Osteocyte (in vitro differentiated cells): ENCODE measurements around the gene GIMAP5. TPM values are rescaled to one million over a fixed set of nuclear protein-coding genes. Genes with fewer than 3 reads are reported as not detected.

Source experiments
- DNase-seq: peaks from one replicate; pipeline ENCODE4 v3.0.0; 2021; ENCODE audit warnings: mixed read lengths; ENCODE audit not compliant: unreplicated experiment; ENCODE audit errors: extremely low spot score
- H3K27ac Mint-ChIP-seq: one replicate; pipeline ENCODE4 v1.8.0; 2021; ENCODE audit warnings: mild to moderate bottlenecking, mixed read lengths; ENCODE audit not compliant: unreplicated experiment
- H3K27me3 Mint-ChIP-seq: one replicate; pipeline ENCODE4 v1.8.0; 2021; ENCODE audit warnings: mixed read lengths; ENCODE audit not compliant: unreplicated experiment
- H3K36me3 Mint-ChIP-seq: one replicate; pipeline ENCODE4 v1.8.0; 2021; ENCODE audit warnings: mixed read lengths; ENCODE audit not compliant: unreplicated experiment
- H3K4me1 Mint-ChIP-seq: one replicate; pipeline ENCODE4 v1.8.0; 2021; ENCODE audit warnings: mixed read lengths; ENCODE audit not compliant: unreplicated experiment
- H3K4me3 Mint-ChIP-seq: one replicate; pipeline ENCODE4 v1.8.0; 2021; ENCODE audit warnings: mild to moderate bottlenecking, moderate library complexity, mixed read lengths; ENCODE audit not compliant: unreplicated experiment
- H3K9me3 Mint-ChIP-seq: one replicate; pipeline ENCODE4 v1.8.0; 2021; ENCODE audit warnings: mixed read lengths; ENCODE audit not compliant: unreplicated experiment
- CTCF ChIP-seq: fragments of 200-600 bp; sonication (generic); IDR thresholded peaks from 2 replicates; pipeline ENCODE4 v1.5.0; 2021; ENCODE audit warnings: antibody characterized with exemption, mild to moderate bottlenecking, moderate library complexity
- total RNA-seq: library from RNA; stranded (reverse); gene quantifications from 2 replicates; pipeline ENCODE4 v1.2.1, GENCODE V29; 2021

Gene GIMAP5
- total RNA-seq, 1 donor from 2014 or later, result not detected

GRCh38 chr7:150791304-150791703, 54.1 kb downstream of the GIMAP5 start:
- H3K9me3 Mint-ChIP-seq, result no peaks in the 10 kb centered on the region
- H3K27me3 Mint-ChIP-seq, result no peaks in the 10 kb centered on the region
- no peak for DNase-seq
- no peak overlapping the region for H3K27ac Mint-ChIP-seq
- no peaks in the 10 kb centered on the region for H3K4me1 Mint-ChIP-seq
- no peaks in the 10 kb centered on the region for H3K36me3 Mint-ChIP-seq
- TF ChIP-seq CTCF, result no peak
- no peak overlapping the region for H3K4me3 Mint-ChIP-seq

- no peak overlapping the region for H3K27ac Mint-ChIP-seq
- TF ChIP-seq CTCF, result no peak
- H3K4me1 Mint-ChIP-seq, result no peaks in the 10 kb centered on the region
- no peaks in the 10 kb centered on the region for H3K9me3 Mint-ChIP-seq
- no peaks in the 10 kb centered on the region for H3K36me3 Mint-ChIP-seq
- H3K4me3 Mint-ChIP-seq, result no peak overlapping the region
- no peaks in the 10 kb centered on the region for H3K27me3 Mint-ChIP-seq
- DNase-seq, result no peak
Measured at GRCh38 chr7:150791746-150792452, 54.7 kb downstream of the GIMAP5 start.

Other genes with a start within 250 kb of the GIMAP5 start
- gene GIMAP7, start 222.5 kb upstream of the GIMAP5 start, total RNA-seq, result not detected in 2 replicates
- gene GIMAP4, start 170.0 kb upstream of the GIMAP5 start, total RNA-seq, result not detected in 2 replicates
- not detected in 2 replicates for gene GIMAP6, start 105.0 kb upstream of the GIMAP5 start, total RNA-seq
- not detected in 2 replicates for gene GIMAP2, start 51.7 kb upstream of the GIMAP5 start, total RNA-seq
- not detected in 2 replicates for gene GIMAP1, start 20.8 kb upstream of the GIMAP5 start, total RNA-seq
- not detected in 2 replicates for gene TMEM176B, start 62.9 kb downstream of the GIMAP5 start, total RNA-seq
- gene TMEM176A, start 63.4 kb downstream of the GIMAP5 start, total RNA-seq, result not detected in 2 replicates
- gene AOC1, start 115.1 kb downstream of the GIMAP5 start, total RNA-seq, result not detected in 2 replicates
- not detected in 2 replicates for gene KCNH2, start 240.9 kb downstream of the GIMAP5 start, total RNA-seq